ENCODE results near the gene TREM1.

Gene TREM1

DNA sequence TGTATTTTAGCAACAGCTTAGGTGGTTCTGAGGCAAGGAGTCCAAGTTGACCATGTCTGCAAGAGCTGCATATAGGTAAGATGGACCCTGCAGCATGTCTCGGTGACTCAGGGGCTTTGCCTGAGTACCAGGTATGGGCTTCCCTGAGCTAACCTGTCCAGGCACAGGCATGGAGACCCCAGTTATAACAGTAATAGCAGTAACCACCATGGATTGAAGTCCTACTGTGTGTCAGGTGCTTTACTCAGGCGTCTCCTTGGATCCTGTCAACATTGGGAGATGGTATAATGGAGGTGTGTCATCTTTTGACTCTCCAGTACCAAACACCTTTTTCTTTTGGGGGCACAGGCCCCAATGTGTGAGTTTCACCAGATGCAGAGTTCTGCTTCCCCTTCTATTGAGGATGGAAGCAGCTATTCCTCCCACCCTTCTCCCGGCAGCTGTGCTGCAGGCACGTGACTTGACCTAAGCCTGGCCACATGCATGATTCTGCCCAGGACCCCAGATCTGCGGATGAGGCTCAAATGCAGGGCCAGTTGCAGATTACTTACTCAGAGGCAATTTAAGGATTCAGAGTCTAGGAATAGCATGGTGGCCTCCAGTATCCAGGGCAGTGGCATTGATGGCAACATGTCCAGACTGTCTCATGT is 13.8 kb downstream of the TREM1 start:
- DNase-seq (ENCODE audit: low read depth, low spot score) = no peak
- no peak overlapping the region for H3K9ac ChIP-seq (ENCODE audit: insufficient read length, low read depth)
- peaks cover 2% of the 10 kb centered on the region for H3K4me1 ChIP-seq (ENCODE audit: insufficient read depth, insufficient read length)
- H3K36me3 ChIP-seq (ENCODE audit: insufficient read depth, insufficient read length, low read length) = no peaks in the 10 kb centered on the region
- no peak for TF ChIP-seq SUZ12 (IDR thresholded peaks at IDR 0.05; ENCODE audit: extremely low read depth, insufficient read depth, insufficient read length)
- TF ChIP-seq ZNF274 (IDR thresholded peaks at IDR 0.05; ENCODE audit: low read depth, low read length) = no peak
- TF ChIP-seq YY1 (IDR thresholded peaks at IDR 0.05; ENCODE audit: insufficient read depth, insufficient read length) = no peak
- no peaks in the 10 kb centered on the region for H3K27me3 ChIP-seq (ENCODE audit: insufficient read depth, insufficient read length)
- no peak overlapping the region for H3K4me3 ChIP-seq (ENCODE audit: insufficient read length, low read depth)
- H3K9me3 ChIP-seq (ENCODE audit: insufficient read depth, low read length) = peaks cover 4% of the 10 kb centered on the region; the same call in 1 of the 2 replicates

DNA sequence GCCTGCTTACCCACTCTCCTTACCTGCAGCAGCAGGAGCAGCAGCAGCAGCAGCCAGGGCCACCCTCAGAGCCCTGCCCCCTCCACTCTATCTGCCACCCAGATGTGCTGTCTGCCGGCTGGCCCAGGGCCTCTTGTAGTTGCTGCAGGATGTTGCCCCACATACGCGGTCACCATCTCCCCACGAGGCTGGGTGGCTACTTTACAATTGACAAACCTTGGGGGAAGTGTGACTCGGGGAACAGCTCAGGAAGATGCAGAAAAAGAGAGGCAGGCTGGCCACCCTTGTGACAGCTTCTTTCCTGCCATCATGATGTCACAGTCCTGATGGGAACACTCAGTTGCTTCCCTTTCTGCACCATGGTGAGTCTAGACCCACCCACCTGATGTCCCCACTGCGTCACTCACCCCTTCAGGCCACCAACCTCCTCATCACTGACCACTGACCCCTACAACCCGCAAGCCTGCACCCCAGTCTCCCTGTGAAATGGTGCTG is 14.5 kb downstream of the TREM1 start:
- Histone ChIP-seq H3K4me1 (ENCODE audit: insufficient read depth, insufficient read length) (no peaks in the 10 kb centered on the region), H3K4me3 (ENCODE audit: insufficient read length, low read depth) (no peak overlapping the region), H3K9ac (ENCODE audit: insufficient read length, low read depth) (no peak overlapping the region), H3K9me3 (ENCODE audit: insufficient read depth, low read length) (no peaks in the 10 kb centered on the region), H3K27me3 (ENCODE audit: insufficient read depth, insufficient read length) (no peaks in the 10 kb centered on the region), H3K36me3 (ENCODE audit: insufficient read depth, insufficient read length, low read length) (no peaks in the 10 kb centered on the region)
- no peak for TF ChIP-seq YY1 (IDR thresholded peaks at IDR 0.05; ENCODE audit: insufficient read depth, insufficient read length)
- no peak for TF ChIP-seq ZNF274 (IDR thresholded peaks at IDR 0.05; ENCODE audit: low read depth, low read length)
- TF ChIP-seq SUZ12 (IDR thresholded peaks at IDR 0.05; ENCODE audit: extremely low read depth, insufficient read depth, insufficient read length) = no peak
- no peak for DNase-seq (ENCODE audit: low read depth, low spot score)

- H3K4me1 ChIP-seq (ENCODE audit: insufficient read depth, insufficient read length) = no peaks in the 10 kb centered on the region
- no peaks in the 10 kb centered on the region for H3K27me3 ChIP-seq (ENCODE audit: insufficient read depth, insufficient read length)
- DNase-seq (ENCODE audit: low read depth, low spot score) = no peak
- no peak for TF ChIP-seq SUZ12 (IDR thresholded peaks at IDR 0.05; ENCODE audit: extremely low read depth, insufficient read depth, insufficient read length)
- TF ChIP-seq ZNF274 (IDR thresholded peaks at IDR 0.05; ENCODE audit: low read depth, low read length) = no peak
- TF ChIP-seq YY1 (IDR thresholded peaks at IDR 0.05; ENCODE audit: insufficient read depth, insufficient read length) = no peak
- no peak overlapping the region for H3K4me3 ChIP-seq (ENCODE audit: insufficient read length, low read depth)
- H3K36me3 ChIP-seq (ENCODE audit: insufficient read depth, insufficient read length, low read length) = no peaks in the 10 kb centered on the region
- no peaks in the 10 kb centered on the region for H3K9me3 ChIP-seq (ENCODE audit: insufficient read depth, low read length)
- H3K9ac ChIP-seq (ENCODE audit: insufficient read length, low read depth) = no peak overlapping the region
These were observed 16.8 kb downstream of the TREM1 start for GRCh38 chr6:41269716-41270115.

- no peaks in the 10 kb centered on the region for H3K4me1 ChIP-seq (ENCODE audit: insufficient read depth, insufficient read length)
- H3K27me3 ChIP-seq (ENCODE audit: insufficient read depth, insufficient read length) = no peaks in the 10 kb centered on the region
- TF ChIP-seq ZNF274 (IDR thresholded peaks at IDR 0.05; ENCODE audit: low read depth, low read length) = no peak
- no peak for TF ChIP-seq SUZ12 (IDR thresholded peaks at IDR 0.05; ENCODE audit: extremely low read depth, insufficient read depth, insufficient read length)
- no peak for TF ChIP-seq YY1 (IDR thresholded peaks at IDR 0.05; ENCODE audit: insufficient read depth, insufficient read length)
- H3K4me3 ChIP-seq (ENCODE audit: insufficient read length, low read depth) = no peak overlapping the region
- no peak overlapping the region for H3K9ac ChIP-seq (ENCODE audit: insufficient read length, low read depth)
- H3K9me3 ChIP-seq (ENCODE audit: insufficient read depth, low read length) = no peaks in the 10 kb centered on the region
- DNase-seq (ENCODE audit: low read depth, low spot score) = no peak
- H3K36me3 ChIP-seq (ENCODE audit: insufficient read depth, insufficient read length, low read length) = no peaks in the 10 kb centered on the region
These were observed 17.3 kb downstream of the TREM1 start for GRCh38 chr6:41269166-41269565.

- DNase-seq (ENCODE audit: low read depth, low spot score) = no peak
- TF ChIP-seq SUZ12 (IDR thresholded peaks at IDR 0.05; ENCODE audit: extremely low read depth, insufficient read depth, insufficient read length) (no peak), YY1 (IDR thresholded peaks at IDR 0.05; ENCODE audit: insufficient read depth, insufficient read length) (no peak), ZNF274 (IDR thresholded peaks at IDR 0.05; ENCODE audit: low read depth, low read length) (no peak)
- no peaks in the 10 kb centered on the region for H3K4me1 ChIP-seq (ENCODE audit: insufficient read depth, insufficient read length)
- no peak overlapping the region for H3K9ac ChIP-seq (ENCODE audit: insufficient read length, low read depth)
- no peaks in the 10 kb centered on the region for H3K27me3 ChIP-seq (ENCODE audit: insufficient read depth, insufficient read length)
- no peak overlapping the region for H3K4me3 ChIP-seq (ENCODE audit: insufficient read length, low read depth)
- no peaks in the 10 kb centered on the region for H3K36me3 ChIP-seq (ENCODE audit: insufficient read depth, insufficient read length, low read length)
- peaks cover 5% of the 10 kb centered on the region for H3K9me3 ChIP-seq (ENCODE audit: insufficient read depth, low read length)
These were observed 18.0 kb downstream of the TREM1 start for GRCh38 chr6:41268478-41268877.

DNA sequence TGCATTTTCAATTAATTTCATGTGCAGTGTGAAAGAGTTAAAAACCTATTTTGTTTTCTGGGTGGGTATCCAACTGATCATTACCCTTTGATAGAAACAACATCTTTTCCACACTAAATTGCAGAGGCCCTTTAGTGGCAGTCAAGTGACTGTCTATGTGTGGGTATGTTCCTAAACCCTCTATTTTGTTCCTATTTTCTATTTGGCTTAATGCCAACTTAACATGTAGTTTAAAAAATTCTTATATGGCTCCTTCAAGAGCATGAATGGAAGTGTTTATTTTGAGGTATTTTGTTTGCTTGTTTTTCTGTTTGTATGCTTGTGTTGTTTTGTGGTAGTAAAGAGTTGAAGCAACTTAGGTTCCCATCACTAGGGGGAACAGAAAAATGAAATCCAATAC is 19.9 kb downstream of the TREM1 start:
- no peaks in the 10 kb centered on the region for H3K36me3 ChIP-seq (ENCODE audit: insufficient read depth, insufficient read length, low read length)
- H3K27me3 ChIP-seq (ENCODE audit: insufficient read depth, insufficient read length) = no peaks in the 10 kb centered on the region
- TF ChIP-seq YY1 (IDR thresholded peaks at IDR 0.05; ENCODE audit: insufficient read depth, insufficient read length) (no peak), SUZ12 (IDR thresholded peaks at IDR 0.05; ENCODE audit: extremely low read depth, insufficient read depth, insufficient read length) (no peak), ZNF274 (IDR thresholded peaks at IDR 0.05; ENCODE audit: low read depth, low read length) (no peak)
- H3K9me3 ChIP-seq (ENCODE audit: insufficient read depth, low read length) = peaks cover 12% of the 10 kb centered on the region
- no peak for DNase-seq (ENCODE audit: low read depth, low spot score)
- no peak overlapping the region for H3K4me3 ChIP-seq (ENCODE audit: insufficient read length, low read depth)
- no peaks in the 10 kb centered on the region for H3K4me1 ChIP-seq (ENCODE audit: insufficient read depth, insufficient read length)
- no peak overlapping the region for H3K9ac ChIP-seq (ENCODE audit: insufficient read length, low read depth)

DNA sequence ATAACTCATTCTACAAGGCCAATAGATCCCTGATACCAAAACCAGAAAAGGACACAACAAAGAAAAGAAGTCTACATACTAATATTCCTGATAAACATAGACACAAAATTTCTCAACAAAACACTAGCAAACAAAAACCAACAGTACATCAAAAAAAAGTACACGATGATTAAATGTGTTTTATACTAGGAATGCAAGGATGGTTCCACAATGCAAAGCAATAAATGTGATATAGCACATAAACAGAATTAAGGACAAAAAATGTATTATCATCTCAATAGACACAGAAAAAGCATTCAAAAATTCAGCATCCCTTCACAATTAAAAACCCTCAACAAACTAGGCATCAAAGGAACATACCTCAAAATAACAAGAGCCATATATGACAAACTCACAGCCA is 23.2 kb downstream of the TREM1 start:
- Histone ChIP-seq H3K27me3 (ENCODE audit: insufficient read depth, insufficient read length) (no peaks in the 10 kb centered on the region), H3K4me1 (ENCODE audit: insufficient read depth, insufficient read length) (no peaks in the 10 kb centered on the region), H3K9me3 (ENCODE audit: insufficient read depth, low read length) (peaks cover 17% of the 10 kb centered on the region), H3K36me3 (ENCODE audit: insufficient read depth, insufficient read length, low read length) (no peaks in the 10 kb centered on the region), H3K4me3 (ENCODE audit: insufficient read length, low read depth) (no peak overlapping the region), H3K9ac (ENCODE audit: insufficient read length, low read depth) (no peak overlapping the region)
- no peak for DNase-seq (ENCODE audit: low read depth, low spot score)
- TF ChIP-seq SUZ12 (IDR thresholded peaks at IDR 0.05; ENCODE audit: extremely low read depth, insufficient read depth, insufficient read length) (no peak), ZNF274 (IDR thresholded peaks at IDR 0.05; ENCODE audit: low read depth, low read length) (no peak), YY1 (IDR thresholded peaks at IDR 0.05; ENCODE audit: insufficient read depth, insufficient read length) (no peak)
